Stimulated activated effector memory CD8-positive, alpha-beta T cell treated with anti-CD3 and anti-CD28 coated beads, Interleukin-12 subunit alpha, Interleukin-12 subunit beta, amount 100 ng/mL, for 72 hours (primary cell): ENCODE measurements around the gene AFM.
"Not testable (repeated sequence)": the region's sequence is repeated elsewhere in the genome, so short reads cannot be mapped to it uniquely, and the experiment has no call there.

Experiments used
- ATAC-seq: fragments of 150-1000 bp; cut with Tn5 transposase; 2 replicates; pipeline ENCODE4 v1.10.0; 2021
- DNase-seq, 2 donors: peaks; one replicate each; pipeline ENCODE4 v3.0.0; 2021 to 2022; ENCODE audit warnings: low spot score in 2 of 2
- H3K27ac Mint-ChIP-seq: one replicate; pipeline ENCODE4 v1.8.0; 2022; ENCODE audit warnings: mild to moderate bottlenecking, mixed read lengths
- H3K36me3 Mint-ChIP-seq: one replicate; pipeline ENCODE4 v1.8.0; 2022; ENCODE audit warnings: mild to moderate bottlenecking, mixed read lengths
- H3K4me1 Mint-ChIP-seq: one replicate; pipeline ENCODE4 v1.8.0; 2022; ENCODE audit warnings: mixed read lengths
- H3K4me3 Mint-ChIP-seq: one replicate; pipeline ENCODE4 v1.8.0; 2022; ENCODE audit warnings: mild to moderate bottlenecking, mixed read lengths
- H3K9me3 Mint-ChIP-seq: one replicate; pipeline ENCODE4 v1.8.0; 2022; ENCODE audit warnings: mixed read lengths

Gene AFM

GRCh38 chr4:73523126-73523525, 41.6 kb downstream of the AFM start:
- ATAC-seq, result no peak
- Mint-ChIP-seq H3K27ac (no peak overlapping the region), H3K9me3 (no peaks in the 10 kb centered on the region), H3K36me3 (no peaks in the 10 kb centered on the region), H3K4me3 (no peak overlapping the region), H3K4me1 (no peaks in the 10 kb centered on the region)
- no peak for DNase-seq

- Mint-ChIP-seq H3K4me3 (no peak overlapping the region), H3K27ac (no peak overlapping the region), H3K36me3 (no peaks in the 10 kb centered on the region), H3K9me3 (no peaks in the 10 kb centered on the region), H3K4me1 (no peaks in the 10 kb centered on the region)
- no peak for DNase-seq
- no peak for ATAC-seq
These were observed 44.1 kb downstream of the AFM start for GRCh38 chr4:73525611-73526010.

DNA sequence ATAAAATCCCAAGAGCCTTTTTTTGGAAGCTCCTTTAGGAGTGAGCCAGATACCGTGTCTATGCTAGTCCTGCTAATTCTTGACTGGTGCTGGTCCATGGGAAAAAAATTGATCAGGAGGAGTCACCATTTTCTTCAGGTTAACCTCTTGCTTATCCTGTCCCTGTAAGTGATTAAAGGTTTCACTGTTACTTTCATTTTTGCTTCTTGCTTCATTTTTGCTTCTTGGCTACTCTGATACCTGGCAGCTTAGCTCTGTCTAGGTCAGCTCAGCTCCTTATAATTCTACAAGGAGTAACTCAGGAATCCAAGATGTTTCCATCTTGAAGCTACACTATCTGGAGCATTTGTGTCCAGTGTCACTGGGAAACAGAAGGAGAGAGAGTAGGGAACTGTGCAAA, 45.7 kb downstream of the AFM start:
- no peak for ATAC-seq
- no peak overlapping the region for H3K4me3 Mint-ChIP-seq
- H3K9me3 Mint-ChIP-seq, result no peaks in the 10 kb centered on the region
- H3K36me3 Mint-ChIP-seq, result no peaks in the 10 kb centered on the region
- no peak overlapping the region for H3K27ac Mint-ChIP-seq
- H3K4me1 Mint-ChIP-seq, result no peaks in the 10 kb centered on the region
- DNase-seq, result no peak

GRCh38 chr4:73528171-73528570, 46.6 kb downstream of the AFM start:
- no peak for DNase-seq
- no peak for ATAC-seq
- Mint-ChIP-seq H3K9me3 (no peaks in the 10 kb centered on the region), H3K36me3 (no peaks in the 10 kb centered on the region), H3K4me3 (no peak overlapping the region), H3K4me1 (no peaks in the 10 kb centered on the region), H3K27ac (no peak overlapping the region)

GRCh38 chr4:73533515-73534422, 52.2 kb downstream of the AFM start:
- no peak overlapping the region for H3K27ac Mint-ChIP-seq
- ATAC-seq (no peak), DNase-seq (no peak)
- no peaks in the 10 kb centered on the region for H3K36me3 Mint-ChIP-seq
- H3K4me3 Mint-ChIP-seq, result no peak overlapping the region
- H3K9me3 Mint-ChIP-seq, result no peaks in the 10 kb centered on the region
- H3K4me1 Mint-ChIP-seq, result no peaks in the 10 kb centered on the region

DNA sequence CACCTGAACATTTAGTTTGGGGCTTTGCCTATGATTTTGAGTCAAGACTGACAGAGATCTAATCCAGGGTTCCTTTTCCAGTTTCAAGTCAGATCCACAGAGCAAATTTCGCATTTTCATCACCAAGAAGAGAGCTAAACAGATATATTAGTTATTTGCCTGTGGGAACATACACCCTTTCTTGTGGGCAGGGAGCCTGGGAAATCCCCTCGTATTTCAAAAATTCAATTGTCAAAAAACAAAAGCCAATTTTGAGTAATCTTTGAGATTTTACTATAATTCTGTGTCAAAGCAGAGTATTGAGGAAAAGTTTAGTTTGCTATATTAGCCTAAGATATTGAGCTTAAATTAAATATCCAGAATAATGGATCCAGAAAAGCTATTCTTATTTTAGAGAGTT, 56.6 kb downstream of the AFM start:
- H3K27ac Mint-ChIP-seq, result no peak overlapping the region
- peaks cover 3% of the 10 kb centered on the region for H3K9me3 Mint-ChIP-seq
- no peak for ATAC-seq

GRCh38 chr4:73539386-73539785, 57.8 kb downstream of the AFM start:
- Mint-ChIP-seq H3K36me3 (no peaks in the 10 kb centered on the region), H3K4me3 (no peak overlapping the region), H3K9me3 (peaks cover 3% of the 10 kb centered on the region), H3K27ac (no peak overlapping the region), H3K4me1 (no peaks in the 10 kb centered on the region)
- DNase-seq (no peak), ATAC-seq (no peak)

More for the DNA sequence above, 56.6 kb downstream of the AFM start:
- Mint-ChIP-seq H3K36me3 (no peaks in the 10 kb centered on the region), H3K4me1 (no peaks in the 10 kb centered on the region), H3K4me3 (no peak overlapping the region)
- DNase-seq, result no peak

DNA sequence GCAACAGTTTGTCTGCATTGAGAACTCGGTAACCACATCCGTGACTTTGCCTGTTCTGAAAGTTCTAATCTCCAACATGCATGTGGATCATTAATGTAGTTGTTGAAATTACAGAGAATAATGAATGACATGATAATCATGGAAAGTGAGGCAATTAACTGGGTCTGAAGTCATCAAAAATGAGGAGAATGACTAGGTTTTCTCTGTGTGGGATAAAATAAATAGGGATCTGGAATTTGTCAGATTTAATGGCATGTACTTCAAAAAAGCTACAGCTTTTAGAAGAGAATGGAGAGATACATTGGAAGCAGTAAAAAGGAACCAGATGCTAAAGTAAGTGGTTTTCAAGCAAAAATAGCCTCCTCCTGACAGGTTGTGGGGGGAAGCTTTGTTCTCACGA, 59.3 kb downstream of the AFM start:
- DNase-seq (no peak), ATAC-seq (no peak)
- H3K4me1 Mint-ChIP-seq, result no peaks in the 10 kb centered on the region
- H3K4me3 Mint-ChIP-seq, result no peak overlapping the region
- H3K27ac Mint-ChIP-seq, result no peak overlapping the region
- H3K36me3 Mint-ChIP-seq, result no peaks in the 10 kb centered on the region
- H3K9me3 Mint-ChIP-seq, result peaks cover 3% of the 10 kb centered on the region

DNA sequence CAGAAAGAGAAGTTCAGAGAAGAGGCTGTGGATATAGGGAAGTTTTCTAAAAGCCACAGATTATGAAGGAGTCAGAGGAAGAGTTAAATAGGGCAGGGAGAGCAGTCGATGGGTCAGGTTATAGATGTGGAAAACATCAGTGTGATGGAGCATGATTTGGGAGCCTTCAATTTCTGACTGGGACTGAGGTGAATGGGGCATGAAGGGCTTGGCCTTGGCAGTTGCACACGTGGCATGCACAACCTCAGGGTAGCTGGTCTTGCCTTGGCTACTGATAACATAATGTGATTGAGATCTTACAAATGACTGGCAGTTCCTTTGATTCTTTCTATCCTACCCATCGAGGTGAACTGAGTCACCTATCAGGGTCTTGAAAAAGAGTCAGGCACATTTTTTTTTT, 59.7 kb downstream of the AFM start:
- H3K4me1 Mint-ChIP-seq, result no peaks in the 10 kb centered on the region
- no peak for ATAC-seq
- no peaks in the 10 kb centered on the region for H3K36me3 Mint-ChIP-seq

DNA sequence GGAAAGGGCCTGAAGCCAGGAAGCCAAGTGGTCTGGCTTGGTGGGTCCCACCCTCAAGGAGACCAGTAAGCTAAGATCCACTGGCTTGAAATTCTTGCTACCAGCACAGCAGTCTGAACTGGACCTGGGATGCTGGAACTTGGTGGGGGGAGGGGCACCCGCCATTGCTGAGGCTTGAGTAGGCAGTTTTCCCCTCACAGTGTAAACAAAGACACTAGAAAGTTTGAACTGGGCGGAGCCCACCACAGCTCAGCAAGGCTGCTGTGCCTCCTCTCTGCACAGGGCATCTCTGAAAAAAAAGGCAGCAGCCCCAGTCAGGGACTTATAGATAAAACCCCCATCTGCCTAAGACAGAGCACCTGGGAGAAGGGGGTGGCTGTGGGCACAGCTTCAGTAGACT, 63.1 kb downstream of the AFM start:
- no peaks in the 10 kb centered on the region for H3K4me1 Mint-ChIP-seq
- no peak overlapping the region for H3K4me3 Mint-ChIP-seq
- H3K9me3 Mint-ChIP-seq, result no peaks in the 10 kb centered on the region
- ATAC-seq (no peak), DNase-seq (no peak)
- no peak overlapping the region for H3K27ac Mint-ChIP-seq
- H3K36me3 Mint-ChIP-seq, result no peaks in the 10 kb centered on the region

More for the DNA sequence above, 59.7 kb downstream of the AFM start:
- no peak overlapping the region for H3K4me3 Mint-ChIP-seq
- no peak overlapping the region for H3K27ac Mint-ChIP-seq
- H3K9me3 Mint-ChIP-seq, result peaks cover 3% of the 10 kb centered on the region
- no peak for DNase-seq

GRCh38 chr4:73550865-73551264, 69.3 kb downstream of the AFM start:
- not testable (repeated sequence) for H3K4me1 Mint-ChIP-seq, H3K27ac Mint-ChIP-seq, H3K4me3 Mint-ChIP-seq, DNase-seq, H3K36me3 Mint-ChIP-seq, ATAC-seq, H3K9me3 Mint-ChIP-seq
